BLaER1 treated with 17β-estradiol and CSF1 and Interleukin-3, amounts not matched to agents 10 nM and 100 nM (cell line): Measurements from ENCODE around the gene PIAS4.
"Not testable (repeated sequence)": the region's sequence is repeated elsewhere in the genome, so short reads cannot be mapped to it uniquely, and the experiment has no call there.

Source experiments
- H3K27ac ChIP-seq, 11 experiments: shearing (Covaris generic); formaldehyde crosslinking; 2 replicates each; pipeline ENCODE4 v1.8.1; 2022
- H3K27me3 ChIP-seq, 11 experiments: shearing (Covaris generic); formaldehyde crosslinking; 2 replicates each; pipeline ENCODE4 v1.8.1; 2022
- H3K36me3 ChIP-seq, 11 experiments: shearing (Covaris generic); formaldehyde crosslinking; 2 replicates each; pipeline ENCODE4 v1.8.1; 2022
- H3K4me1 ChIP-seq, 10 experiments: shearing (Covaris generic); formaldehyde crosslinking; 2 replicates each; pipeline ENCODE4 v1.8.1; 2022
- H3K4me2 ChIP-seq, 11 experiments: shearing (Covaris generic); formaldehyde crosslinking; 2 replicates each; pipeline ENCODE4 v1.8.1; 2022
- H3K4me3 ChIP-seq, 10 experiments: shearing (Covaris generic); formaldehyde crosslinking; 2 replicates each; pipeline ENCODE4 v1.8.1; 2022
- H3K9ac ChIP-seq, 11 experiments: shearing (Covaris generic); formaldehyde crosslinking; 2 replicates each; pipeline ENCODE4 v1.8.1; 2022
- H3K9me3 ChIP-seq, 11 experiments: shearing (Covaris generic); formaldehyde crosslinking; replicated peaks in 1 of 11; 2 replicates each; pipeline ENCODE4 v1.8.1; 2022
- H4K20me1 ChIP-seq, 11 experiments: shearing (Covaris generic); formaldehyde crosslinking; 2 replicates each; pipeline ENCODE4 v1.8.1; 2022
- Cebpa-rat ChIP-seq, 11 experiments: shearing (Covaris generic); IDR thresholded peaks; 2 replicates each; pipeline ENCODE4 v1.8.1; 2022

The PIAS4 gene

DNA sequence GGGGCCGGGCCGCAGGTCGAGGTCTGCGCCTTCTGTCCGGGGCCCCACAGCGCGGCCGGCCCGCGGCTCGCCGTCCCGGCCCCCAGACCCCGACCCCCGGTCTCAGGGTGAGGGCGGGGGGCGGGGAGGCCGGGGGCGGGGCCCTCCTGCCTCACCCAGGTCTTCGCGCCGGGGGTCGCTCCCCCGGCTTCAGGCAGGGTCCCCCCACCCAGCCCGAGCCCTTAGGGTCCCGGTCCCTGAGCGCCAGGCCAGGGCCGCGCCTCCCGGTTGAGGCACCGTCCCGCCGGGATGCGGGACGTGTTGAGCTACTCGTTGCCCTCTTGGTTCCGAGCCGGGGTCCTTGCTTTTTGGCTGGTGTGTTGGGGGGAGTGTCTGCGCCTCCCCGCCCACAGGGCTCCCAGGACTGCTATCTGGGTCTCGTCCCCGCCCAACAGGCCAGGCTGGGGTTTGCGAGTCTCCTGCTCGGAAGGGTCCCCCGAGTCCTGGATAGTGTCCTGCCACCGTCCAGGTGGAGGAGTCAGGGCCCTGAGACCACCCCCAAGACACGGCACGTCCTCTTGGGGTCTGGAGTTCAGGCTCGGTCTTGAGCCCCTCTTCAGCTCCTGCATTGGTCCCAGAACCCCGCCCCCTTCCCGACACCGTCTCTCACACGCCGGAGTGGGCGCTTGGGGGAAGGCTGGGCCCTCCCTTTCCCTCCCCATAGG lies 452 bp downstream of the PIAS4 start:
- H3K4me1 ChIP-seq = peaks cover 24 to 39% (median 32%) of the 10 kb centered on the region in 10 experiments
- H4K20me1 ChIP-seq = peaks cover 43 to 51% (median 48%) of the 10 kb centered on the region in 11 experiments
- H3K4me3 ChIP-seq = peak overlapping the region; percentile 79 to 97 (median 92)
- no peaks in the 10 kb centered on the region for H3K9me3 ChIP-seq
- no peak for TF ChIP-seq Cebpa-rat (IDR thresholded peaks at IDR 0.05)
- peak overlapping the region; percentile 93 to 99 (median 96) for H3K4me2 ChIP-seq
- H3K27me3 ChIP-seq = no peaks in the 10 kb centered on the region
- peak overlapping the region; percentile 82 to 91 (median 85) for H3K9ac ChIP-seq
- H3K27ac ChIP-seq = peak overlapping the region; percentile 51 to 86 (median 78); a peak in 21 of 22 replicates
- peaks cover 17 to 31% (median 26%) of the 10 kb centered on the region in 11 experiments for H3K36me3 ChIP-seq

DNA sequence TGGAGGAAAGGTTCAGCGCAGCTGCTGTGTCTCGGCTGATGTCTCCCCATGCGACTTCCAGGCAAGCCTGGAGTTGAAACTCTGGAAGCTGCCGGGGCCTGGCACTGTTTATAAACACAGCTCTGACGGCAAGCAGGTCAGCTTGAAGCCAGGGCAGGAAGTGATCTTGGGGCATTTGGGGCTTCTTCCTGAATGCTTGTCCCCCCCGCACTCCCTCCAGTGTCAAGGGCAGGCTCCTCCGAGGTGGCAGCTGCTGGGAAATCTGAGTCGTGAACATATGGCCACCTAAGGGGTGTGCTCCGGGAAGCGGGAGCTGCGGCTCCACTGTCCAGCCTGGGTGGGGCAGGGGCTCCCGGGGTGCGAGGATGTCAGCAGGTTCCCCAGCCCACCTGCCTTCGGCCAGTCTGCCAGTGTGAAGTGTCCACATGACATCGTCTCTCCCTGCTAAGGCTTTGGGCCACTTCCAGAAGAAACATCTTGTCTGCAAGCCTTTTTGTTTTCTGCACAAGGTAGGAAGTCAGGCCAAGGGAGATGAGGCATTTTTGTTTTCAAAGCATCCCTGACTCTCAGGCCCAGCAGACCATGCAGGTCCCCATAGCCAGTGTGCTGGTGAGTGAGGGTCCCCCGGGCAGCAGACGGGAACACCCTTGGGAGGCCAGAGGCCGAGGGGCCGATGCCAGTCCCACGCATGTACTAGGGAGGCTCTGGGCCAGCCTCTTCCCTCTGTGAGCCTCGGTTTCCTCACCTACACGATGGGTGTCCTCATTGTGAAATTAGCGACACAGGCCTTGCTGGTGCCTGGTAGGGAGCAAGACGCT lies 2.7 kb downstream of the PIAS4 start:
- Histone ChIP-seq H3K9me3 (no peaks in the 10 kb centered on the region), H3K4me1 (peaks cover 32 to 57% (median 42%) of the 10 kb centered on the region in 10 experiments), H4K20me1 (peaks cover 65 to 73% (median 70%) of the 10 kb centered on the region in 11 experiments), H3K27me3 (no peaks in the 10 kb centered on the region), H3K4me3 (no peak overlapping the region), H3K4me2 (peak overlapping the region in 8 of 11 experiments; percentile 93 to 99 (median 96); a peak in 10 of 22 replicates), H3K9ac (peak overlapping the region; percentile 82 to 91 (median 85); a peak in 20 of 22 replicates), H3K27ac (no peak overlapping the region), H3K36me3 (peaks cover 39 to 53% (median 48%) of the 10 kb centered on the region in 11 experiments)
- TF ChIP-seq Cebpa-rat (IDR thresholded peaks at IDR 0.05) = no peak

DNA sequence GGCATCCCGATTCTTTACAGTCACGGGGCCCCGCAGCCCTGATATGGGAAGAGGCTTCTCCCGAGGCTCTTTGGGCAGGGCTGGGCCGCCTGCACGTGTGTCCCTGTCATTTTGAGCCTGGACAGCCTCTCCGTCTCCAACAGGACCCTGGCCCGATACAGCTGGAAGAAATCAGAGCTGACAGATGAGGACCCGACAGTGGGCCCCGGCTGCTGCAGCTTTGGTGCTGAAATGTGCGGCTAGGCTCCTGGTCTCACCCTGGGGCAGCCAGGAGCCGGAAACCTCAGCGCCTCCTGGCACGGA lies 3.2 kb downstream of the PIAS4 start:
- TF ChIP-seq Cebpa-rat (IDR thresholded peaks at IDR 0.05) = no peak
- Histone ChIP-seq H3K36me3 (peaks cover 44 to 59% (median 53%) of the 10 kb centered on the region in 11 experiments), H4K20me1 (peaks cover 70 to 78% (median 76%) of the 10 kb centered on the region in 11 experiments), H3K9ac (peak overlapping the region in 10 of 11 experiments; percentile 51 to 91 (median 84); a peak in 11 of 22 replicates), H3K27me3 (no peaks in the 10 kb centered on the region), H3K9me3 (no peaks in the 10 kb centered on the region), H3K4me3 (no peak overlapping the region), H3K4me2 (peak overlapping the region in 3 of 11 experiments; percentile 11 to 16 (median 12); a peak in 1 of 22 replicates), H3K4me1 (peaks cover 34 to 59% (median 43%) of the 10 kb centered on the region in 10 experiments), H3K27ac (no peak overlapping the region; a peak in 1 of 22 replicates)

DNA sequence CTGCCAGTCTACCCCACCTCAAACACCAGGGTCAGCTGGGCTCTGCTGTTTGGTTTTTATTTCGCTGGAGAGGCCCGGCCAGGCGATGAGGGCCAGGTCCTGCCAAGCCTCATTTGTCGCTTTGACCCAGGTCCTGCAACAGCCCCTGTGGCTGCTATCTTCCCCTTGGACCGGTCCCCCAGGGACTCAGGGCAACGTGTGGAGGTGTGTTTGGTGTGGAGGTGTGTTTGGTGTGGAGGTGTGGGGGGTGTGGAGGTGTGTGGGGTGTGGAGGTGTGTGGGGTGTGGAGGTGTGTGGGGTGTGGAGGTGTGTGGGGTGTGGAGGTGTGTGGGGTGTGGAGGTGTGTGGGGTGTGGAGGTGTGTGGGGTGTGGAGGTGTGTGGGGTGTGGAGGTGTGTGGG lies 3.9 kb downstream of the PIAS4 start:
- H3K9ac ChIP-seq = peak overlapping the region in 9 of 11 experiments; percentile 51 to 91 (median 85); a peak in 9 of 22 replicates

DNA sequence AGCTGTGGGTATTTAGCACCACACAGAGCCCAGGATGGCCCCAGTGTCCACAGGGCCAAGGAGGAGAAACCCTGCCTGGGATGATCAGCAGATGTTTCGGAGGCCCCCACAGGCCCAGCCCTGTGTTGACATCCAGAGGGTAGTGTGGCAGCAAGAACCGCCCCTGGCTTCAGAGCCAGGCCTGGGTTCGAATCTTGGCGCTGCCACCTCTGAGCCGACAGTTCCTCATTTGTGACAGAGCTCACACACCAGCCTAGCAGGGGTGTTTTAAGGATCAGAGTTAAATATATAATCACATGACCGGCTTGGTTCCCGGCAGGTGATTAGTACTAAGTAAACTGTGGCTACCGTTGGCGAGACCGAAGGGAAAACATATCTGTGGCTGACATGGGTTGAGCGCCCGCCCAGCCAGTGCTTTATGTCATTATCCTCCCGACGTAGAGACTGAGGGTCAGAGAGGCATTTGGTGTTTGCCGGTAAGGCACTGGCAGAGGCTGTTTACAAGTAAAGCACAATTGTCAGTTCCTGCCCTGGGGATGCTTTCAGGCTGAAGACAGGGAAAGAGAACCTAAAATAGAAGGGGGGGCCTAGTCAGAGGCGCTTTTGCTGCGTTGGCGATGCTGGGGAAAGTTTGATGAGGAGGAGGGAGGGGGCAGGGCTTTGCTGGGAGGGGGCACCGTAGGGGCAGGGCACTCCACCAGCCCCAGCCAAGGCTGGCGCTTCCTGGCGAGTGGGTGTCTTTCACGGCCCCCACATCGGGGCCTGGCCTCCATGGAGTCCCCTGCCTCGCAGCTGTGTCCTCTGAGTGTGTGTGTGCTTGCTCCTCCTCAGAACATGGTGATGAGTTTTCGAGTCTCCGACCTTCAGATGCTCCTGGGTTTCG lies 4.8 kb downstream of the PIAS4 start:
- no peaks in the 10 kb centered on the region for H3K27me3 ChIP-seq
- H3K36me3 ChIP-seq = peaks cover 50 to 74% (median 68%) of the 10 kb centered on the region in 11 experiments
- no peak overlapping the region for H3K27ac ChIP-seq
- no peak overlapping the region for H3K4me2 ChIP-seq
- no peaks in the 10 kb centered on the region for H3K9me3 ChIP-seq
- H4K20me1 ChIP-seq = peaks cover 86 to 94% (median 91%) of the 10 kb centered on the region in 11 experiments
- H3K4me3 ChIP-seq = no peak overlapping the region
- no peak for TF ChIP-seq Cebpa-rat (IDR thresholded peaks at IDR 0.05)
- peaks cover 25 to 50% (median 33%) of the 10 kb centered on the region in 10 experiments for H3K4me1 ChIP-seq
- no peak overlapping the region for H3K9ac ChIP-seq

More for the DNA sequence above, 3.9 kb downstream of the PIAS4 start:
- peaks cover 77 to 85% (median 82%) of the 10 kb centered on the region in 11 experiments for H4K20me1 ChIP-seq
- not testable (repeated sequence) for H3K27ac ChIP-seq, H3K4me3 ChIP-seq, H3K27me3 ChIP-seq, H3K9me3 ChIP-seq
- peaks cover 50 to 65% (median 59%) of the 10 kb centered on the region in 11 experiments for H3K36me3 ChIP-seq
- peaks cover 30 to 54% (median 37%) of the 10 kb centered on the region in 10 experiments for H3K4me1 ChIP-seq
- peak overlapping the region in 2 of 11 experiments; percentile 11 to 12; a peak in 1 of 22 replicates for H3K4me2 ChIP-seq

DNA sequence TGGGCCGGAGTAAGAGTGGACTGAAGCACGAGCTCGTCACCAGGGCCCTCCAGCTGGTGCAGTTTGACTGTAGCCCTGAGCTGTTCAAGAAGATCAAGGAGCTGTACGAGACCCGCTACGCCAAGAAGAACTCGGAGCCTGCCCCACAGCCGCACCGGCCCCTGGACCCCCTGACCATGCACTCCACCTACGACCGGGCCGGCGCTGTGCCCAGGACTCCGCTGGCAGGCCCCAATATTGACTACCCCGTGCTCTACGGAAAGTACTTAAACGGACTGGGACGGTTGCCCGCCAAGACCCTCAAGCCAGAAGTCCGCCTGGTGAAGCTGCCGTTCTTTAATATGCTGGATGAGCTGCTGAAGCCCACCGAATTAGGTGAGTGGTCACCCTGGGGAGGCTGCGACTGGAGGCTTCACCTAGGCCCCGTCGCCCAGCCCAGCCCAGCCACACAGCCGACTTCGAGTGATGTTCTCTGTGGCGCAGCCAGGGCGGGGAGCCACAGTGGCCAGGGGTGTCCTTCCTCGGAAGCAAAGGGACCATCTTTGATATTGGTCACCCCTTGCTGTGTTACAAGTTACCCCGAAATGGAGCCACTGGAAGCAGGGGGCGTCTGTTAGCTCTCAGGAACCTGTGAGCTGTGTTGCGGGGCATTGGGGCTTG lies 5.6 kb downstream of the PIAS4 start:
- Histone ChIP-seq H3K27me3 (no peaks in the 10 kb centered on the region), H3K4me1 (peaks cover 25 to 50% (median 34%) of the 10 kb centered on the region in 10 experiments), H3K4me3 (no peak overlapping the region), H4K20me1 (peaks cover 92 to 100% (median 98%) of the 10 kb centered on the region in 11 experiments), H3K9ac (peak overlapping the region in 4 of 11 experiments; percentile 6 to 23 (median 12); a peak in 2 of 22 replicates), H3K4me2 (no peak overlapping the region), H3K9me3 (no peaks in the 10 kb centered on the region), H3K27ac (no peak overlapping the region), H3K36me3 (peaks cover 50 to 82% (median 76%) of the 10 kb centered on the region in 11 experiments)
- TF ChIP-seq Cebpa-rat (IDR thresholded peaks at IDR 0.05) = no peak

DNA sequence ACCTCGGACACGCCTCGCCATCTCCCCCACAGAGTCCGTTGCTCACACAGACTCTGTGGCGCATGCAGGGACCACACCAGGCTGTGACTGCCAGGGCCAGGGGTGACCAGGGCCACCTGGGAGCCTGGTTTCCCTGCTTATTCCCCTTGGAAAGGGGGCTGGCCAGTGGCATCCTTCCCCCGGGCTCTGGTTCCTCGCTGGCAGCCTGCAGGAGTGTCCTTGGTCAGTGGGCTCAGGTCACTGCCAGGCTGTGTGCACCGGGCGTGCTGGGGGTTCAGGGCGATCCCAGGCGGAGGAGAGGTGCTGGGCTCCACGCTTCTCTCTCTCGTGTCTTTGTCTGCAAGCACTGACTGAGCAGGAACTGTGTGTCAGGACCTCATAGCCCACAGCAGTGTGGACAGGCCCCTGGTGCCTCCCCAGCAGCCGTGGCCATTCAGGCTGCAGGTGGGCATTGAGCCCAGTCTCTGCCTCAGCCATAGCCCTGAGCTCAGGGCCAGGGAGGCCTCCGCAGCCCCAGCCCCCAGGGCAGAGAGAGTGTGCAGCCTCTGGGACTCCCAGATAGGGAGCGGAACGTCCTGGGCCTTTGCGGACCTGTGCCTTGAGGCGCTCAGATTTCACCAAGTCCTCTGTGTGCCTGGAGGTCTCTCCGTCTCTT lies 6.5 kb downstream of the PIAS4 start:
- peaks cover 50 to 91% (median 85%) of the 10 kb centered on the region in 11 experiments for H3K36me3 ChIP-seq
- H3K4me2 ChIP-seq = peak overlapping the region in 2 of 11 experiments; percentile 0 to 61; a peak in 1 of 22 replicates
- no peak overlapping the region for H3K4me3 ChIP-seq
- H4K20me1 ChIP-seq = peaks cover 92 to 100% (median 98%) of the 10 kb centered on the region in 11 experiments
- H3K27ac ChIP-seq = no peak overlapping the region
- peak overlapping the region in 6 of 11 experiments; percentile 2 to 23 (median 12); a peak in 2 of 22 replicates for H3K9ac ChIP-seq
- H3K9me3 ChIP-seq = no peaks in the 10 kb centered on the region
- TF ChIP-seq Cebpa-rat (IDR thresholded peaks at IDR 0.05) = no peak
- peaks cover 20 to 51% (median 33%) of the 10 kb centered on the region in 10 experiments for H3K4me1 ChIP-seq
- no peaks in the 10 kb centered on the region for H3K27me3 ChIP-seq
